Stomach (tissue), 4 donors: ENCODE results near the gene REV3L.

Source experiments
- CTCF ChIP-seq, 7 experiments: fragments of 450-650 bp in 4 of 7; fragments of 200-600 bp in 3 of 7; sonication (generic) in 3 of 7; IDR thresholded peaks; one replicate each; pipeline ENCODE4 v1.5.1; 2016 to 2019; ENCODE audit warnings: antibody characterized with exemption in 7 of 7, control low read depth in 2 of 7, mild to moderate bottlenecking in 1 of 7
- EP300 ChIP-seq: sonication (generic); formaldehyde crosslinking; IDR thresholded peaks from one replicate; pipeline ENCODE4 v1.6.1; 2017; ENCODE audit warnings: antibody characterized with exemption
- POLR2A ChIP-seq, 4 donors: fragments of 450-650 bp; IDR thresholded peaks; one replicate each; pipeline ENCODE4 v1.6.1; 2016; ENCODE audit warnings: antibody characterized with exemption in 4 of 4, control low read depth in 2 of 4, mild to moderate bottlenecking in 1 of 4, moderate library complexity in 1 of 4
- POLR2AphosphoS5 ChIP-seq, 3 donors: sonication (generic); formaldehyde crosslinking; IDR thresholded peaks; one replicate each; pipeline ENCODE4 v1.6.1; 2016; ENCODE audit warnings: antibody characterized with exemption in 3 of 3

GRCh38 chr6:111468329-111469012 is 14.5 kb downstream of the REV3L start:
- TF ChIP-seq CTCF (IDR thresholded peaks at IDR 0.05) (no peak), POLR2AphosphoS5 (IDR thresholded peaks at IDR 0.05) (no peak), POLR2A (IDR thresholded peaks at IDR 0.05) (no peak), EP300 (no peak)
